Measurements from ENCODE around the gene RELN.
"Not testable (repeated sequence)": the region's sequence is repeated elsewhere in the genome, so short reads cannot be mapped to it uniquely, and the experiment has no call there.

The RELN gene

GRCh38 chr7:103915680-103916357, 73.6 kb downstream of the RELN start:
- TF ChIP-seq POLR2A (IDR thresholded peaks at IDR 0.05; ENCODE audit: extremely low read depth, insufficient read length) (no peak), CTCF (IDR thresholded peaks at IDR 0.05; ENCODE audit: low read depth, low read length) (no peak), MYC (IDR thresholded peaks at IDR 0.05; ENCODE audit: low read depth, low read length) (no peak)
- TF ChIP-seq, protein P1, sequence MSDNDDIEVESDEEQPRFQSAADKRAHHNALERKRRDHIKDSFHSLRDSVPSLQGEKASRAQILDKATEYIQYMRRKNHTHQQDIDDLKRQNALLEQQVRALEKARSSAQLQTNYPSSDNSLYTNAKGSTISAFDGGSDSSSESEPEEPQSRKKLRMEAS (IDR thresholded peaks at IDR 0.05; ENCODE audit: low read depth, low read length) = no peak
- H3K4me3 ChIP-seq (ENCODE audit: low read depth, low read length) = no peak overlapping the region
- DNase-seq (ENCODE audit: low read depth) = peak; percentile 12

DNA sequence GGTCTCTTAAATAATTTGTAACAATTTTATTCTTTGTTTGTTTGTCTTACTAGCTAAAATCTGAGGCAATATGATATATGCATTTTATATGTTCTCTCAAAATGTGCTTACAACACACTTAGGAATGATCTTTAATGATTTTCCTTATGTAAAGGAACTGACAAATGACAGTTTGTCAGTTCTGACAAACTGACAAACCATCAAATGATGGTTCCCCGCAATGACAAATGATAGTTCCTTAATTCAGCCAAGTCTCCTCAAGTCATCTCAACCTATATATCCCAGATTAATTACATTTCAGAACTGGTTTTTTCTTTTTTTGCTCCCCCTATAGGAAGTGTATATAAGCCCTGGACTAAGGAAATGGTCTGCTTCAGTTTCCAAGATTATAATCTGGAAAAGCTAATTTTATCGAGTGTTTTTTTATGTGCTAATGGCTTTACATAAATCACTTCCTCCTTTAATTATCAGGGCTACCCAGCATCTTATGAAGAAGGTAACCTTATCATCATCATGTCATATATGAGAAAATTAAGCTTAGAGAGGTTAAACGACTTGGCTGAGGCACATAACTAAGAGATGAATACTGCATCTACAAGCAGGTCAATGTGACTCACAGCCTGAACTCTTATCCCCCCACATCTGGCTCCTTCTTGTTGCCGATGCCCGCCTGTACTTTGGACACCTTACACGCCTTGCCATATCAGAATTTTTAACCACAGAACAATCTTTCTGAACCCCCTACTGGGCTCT, 75.1 kb downstream of the RELN start:
- TF ChIP-seq CTCF (IDR thresholded peaks at IDR 0.05; ENCODE audit: low read depth, low read length) (no peak), POLR2A (IDR thresholded peaks at IDR 0.05; ENCODE audit: extremely low read depth, insufficient read length) (no peak), MYC (IDR thresholded peaks at IDR 0.05; ENCODE audit: low read depth, low read length) (no peak)
- TF ChIP-seq, protein P1 (IDR thresholded peaks at IDR 0.05; ENCODE audit: low read depth, low read length) = no peak
- DNase-seq (ENCODE audit: low read depth) = no peak
- H3K4me3 ChIP-seq (ENCODE audit: low read depth, low read length) = no peak overlapping the region

DNA sequence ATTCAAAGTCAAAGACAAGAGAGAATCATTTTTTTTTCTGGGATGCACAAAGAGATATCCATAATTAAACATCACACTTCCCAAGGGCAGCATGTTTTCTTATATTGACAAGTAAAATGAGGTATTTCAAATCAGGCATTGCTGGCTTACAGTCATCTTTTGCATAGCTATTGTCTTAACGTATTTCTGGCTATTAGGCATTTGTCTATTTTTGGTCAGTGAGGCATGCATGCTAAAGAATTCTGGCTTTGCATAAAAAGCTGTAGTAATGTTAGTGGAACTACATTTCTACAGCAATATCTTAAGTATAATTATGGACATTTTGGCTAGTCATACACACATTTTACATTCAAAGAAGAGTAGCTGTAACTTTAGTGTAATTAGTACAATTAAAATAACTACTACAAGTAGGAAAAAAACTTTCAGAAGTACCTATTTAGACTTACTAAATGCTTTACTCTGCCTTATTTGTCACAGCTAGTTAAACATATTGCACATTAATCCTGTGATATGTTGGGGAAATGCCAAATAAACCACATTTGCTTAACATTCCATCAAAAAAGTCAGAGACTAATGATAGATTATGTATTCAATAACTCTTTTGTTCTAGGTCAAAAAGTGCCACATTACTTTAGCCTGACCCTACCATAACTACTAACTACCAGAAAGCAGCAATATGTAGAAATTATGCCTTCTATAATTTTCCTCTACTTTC, 76.4 kb downstream of the RELN start:
- TF ChIP-seq POLR2A (IDR thresholded peaks at IDR 0.05; ENCODE audit: extremely low read depth, insufficient read length) (no peak), CTCF (IDR thresholded peaks at IDR 0.05; ENCODE audit: low read depth, low read length) (no peak), MYC (IDR thresholded peaks at IDR 0.05; ENCODE audit: low read depth, low read length) (no peak)
- TF ChIP-seq, protein P1 (IDR thresholded peaks at IDR 0.05; ENCODE audit: low read depth, low read length) = no peak
- DNase-seq (ENCODE audit: low read depth) = no peak
- H3K4me3 ChIP-seq (ENCODE audit: low read depth, low read length) = no peak overlapping the region

GRCh38 chr7:103911015-103911414, 78.4 kb downstream of the RELN start:
- H3K4me3 ChIP-seq (ENCODE audit: low read depth, low read length); DNase-seq (ENCODE audit: low read depth): not testable (repeated sequence)

DNA sequence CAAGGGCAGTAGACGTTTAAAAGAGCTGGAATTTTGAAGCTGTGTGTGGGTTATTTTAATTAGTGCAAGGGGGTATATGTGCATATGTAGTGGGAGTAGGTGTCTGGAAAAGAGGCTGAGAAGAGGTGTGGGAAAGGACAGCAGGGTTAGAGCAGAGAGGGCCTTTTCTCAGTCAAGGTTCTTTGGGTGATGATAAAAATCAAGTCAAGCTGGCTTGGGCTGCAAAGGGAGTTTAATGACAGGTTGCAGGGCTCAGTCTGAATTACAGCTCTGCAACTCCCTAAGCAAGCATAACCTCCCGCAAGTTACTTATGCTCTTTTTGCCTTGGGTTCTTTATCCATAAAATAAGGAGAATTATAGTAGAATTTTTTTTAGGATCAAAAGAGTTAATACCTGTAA, 83.5 kb downstream of the RELN start:
- H3K4me3 ChIP-seq (ENCODE audit: low read depth, low read length) = no peak overlapping the region
- TF ChIP-seq POLR2A (IDR thresholded peaks at IDR 0.05; ENCODE audit: extremely low read depth, insufficient read length) (no peak), CTCF (IDR thresholded peaks at IDR 0.05; ENCODE audit: low read depth, low read length) (no peak), MYC (IDR thresholded peaks at IDR 0.05; ENCODE audit: low read depth, low read length) (no peak)
- TF ChIP-seq, protein P1 (IDR thresholded peaks at IDR 0.05; ENCODE audit: low read depth, low read length) = no peak
- DNase-seq (ENCODE audit: low read depth) = no peak

GRCh38 chr7:103902917-103903316, 86.5 kb downstream of the RELN start:
- no peak overlapping the region for H3K4me3 ChIP-seq (ENCODE audit: low read depth, low read length)
- TF ChIP-seq MYC (IDR thresholded peaks at IDR 0.05; ENCODE audit: low read depth, low read length) (no peak), POLR2A (IDR thresholded peaks at IDR 0.05; ENCODE audit: extremely low read depth, insufficient read length) (no peak)
- DNase-seq (ENCODE audit: low read depth) = no peak

- H3K4me3 ChIP-seq (ENCODE audit: low read depth, low read length); DNase-seq (ENCODE audit: low read depth): not testable (repeated sequence)
Measured at GRCh38 chr7:103896826-103897225, 92.6 kb downstream of the RELN start.
